ENCODE results near the gene EPB41L3. TPM values are rescaled to one million over a fixed set of nuclear protein-coding genes. Genes with fewer than 3 reads are reported as not detected.

The EPB41L3 gene
- total and polyA plus RNA-seq, 2 experiments from 2014 or later, result 8.0 to 11.7 TPM

DNA sequence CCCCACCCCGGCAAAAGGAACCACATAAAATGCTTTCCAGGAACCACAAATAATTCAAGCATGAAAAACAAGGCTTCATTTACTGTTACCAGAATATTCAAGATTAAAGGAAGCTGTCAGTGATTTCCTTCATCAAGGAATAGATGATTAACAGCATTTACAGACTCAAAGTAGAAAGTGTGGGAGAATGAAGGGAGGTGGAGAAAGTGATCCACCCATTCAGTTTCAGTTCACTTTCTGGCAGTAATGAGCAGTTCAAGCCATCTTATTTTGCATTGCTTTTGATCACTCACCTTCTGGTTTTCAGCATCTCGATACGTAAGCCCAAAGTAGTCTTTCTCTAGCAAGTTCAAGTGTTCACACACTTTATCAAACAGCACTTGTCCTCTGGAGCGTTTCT is 99.0 kb downstream of the EPB41L3 start:
- Mint-ChIP-seq H3K36me3 (ENCODE audit: low read depth) (no peaks in the 10 kb centered on the region), H3K4me3 (no peak overlapping the region), H3K27me3 (ENCODE audit: insufficient read depth, low read depth, poor library complexity) (no peaks in the 10 kb centered on the region), H3K4me1 (peaks cover 6% of the 10 kb centered on the region; the same call in 2 of the 3 replicates), H3K27ac (no peak overlapping the region), H3K9me3 (no peaks in the 10 kb centered on the region)
- no peaks in the 10 kb centered on the region for H3K4me1 ChIP-seq (ENCODE audit: insufficient read depth)
- H3K4me2 ChIP-seq, result no peak overlapping the region
- no peaks in the 10 kb centered on the region for H4K20me1 ChIP-seq (replicated peaks; ENCODE audit: insufficient read depth)
- ATAC-seq (no peak), DNase-seq (ENCODE audit: low spot score) (no peak)
- H3K36me3 ChIP-seq (ENCODE audit: insufficient read depth), result no peaks in the 10 kb centered on the region
- H3K9me2 ChIP-seq (ENCODE audit: insufficient read depth), result no peaks in the 10 kb centered on the region
- TF ChIP-seq, protein P1, sequence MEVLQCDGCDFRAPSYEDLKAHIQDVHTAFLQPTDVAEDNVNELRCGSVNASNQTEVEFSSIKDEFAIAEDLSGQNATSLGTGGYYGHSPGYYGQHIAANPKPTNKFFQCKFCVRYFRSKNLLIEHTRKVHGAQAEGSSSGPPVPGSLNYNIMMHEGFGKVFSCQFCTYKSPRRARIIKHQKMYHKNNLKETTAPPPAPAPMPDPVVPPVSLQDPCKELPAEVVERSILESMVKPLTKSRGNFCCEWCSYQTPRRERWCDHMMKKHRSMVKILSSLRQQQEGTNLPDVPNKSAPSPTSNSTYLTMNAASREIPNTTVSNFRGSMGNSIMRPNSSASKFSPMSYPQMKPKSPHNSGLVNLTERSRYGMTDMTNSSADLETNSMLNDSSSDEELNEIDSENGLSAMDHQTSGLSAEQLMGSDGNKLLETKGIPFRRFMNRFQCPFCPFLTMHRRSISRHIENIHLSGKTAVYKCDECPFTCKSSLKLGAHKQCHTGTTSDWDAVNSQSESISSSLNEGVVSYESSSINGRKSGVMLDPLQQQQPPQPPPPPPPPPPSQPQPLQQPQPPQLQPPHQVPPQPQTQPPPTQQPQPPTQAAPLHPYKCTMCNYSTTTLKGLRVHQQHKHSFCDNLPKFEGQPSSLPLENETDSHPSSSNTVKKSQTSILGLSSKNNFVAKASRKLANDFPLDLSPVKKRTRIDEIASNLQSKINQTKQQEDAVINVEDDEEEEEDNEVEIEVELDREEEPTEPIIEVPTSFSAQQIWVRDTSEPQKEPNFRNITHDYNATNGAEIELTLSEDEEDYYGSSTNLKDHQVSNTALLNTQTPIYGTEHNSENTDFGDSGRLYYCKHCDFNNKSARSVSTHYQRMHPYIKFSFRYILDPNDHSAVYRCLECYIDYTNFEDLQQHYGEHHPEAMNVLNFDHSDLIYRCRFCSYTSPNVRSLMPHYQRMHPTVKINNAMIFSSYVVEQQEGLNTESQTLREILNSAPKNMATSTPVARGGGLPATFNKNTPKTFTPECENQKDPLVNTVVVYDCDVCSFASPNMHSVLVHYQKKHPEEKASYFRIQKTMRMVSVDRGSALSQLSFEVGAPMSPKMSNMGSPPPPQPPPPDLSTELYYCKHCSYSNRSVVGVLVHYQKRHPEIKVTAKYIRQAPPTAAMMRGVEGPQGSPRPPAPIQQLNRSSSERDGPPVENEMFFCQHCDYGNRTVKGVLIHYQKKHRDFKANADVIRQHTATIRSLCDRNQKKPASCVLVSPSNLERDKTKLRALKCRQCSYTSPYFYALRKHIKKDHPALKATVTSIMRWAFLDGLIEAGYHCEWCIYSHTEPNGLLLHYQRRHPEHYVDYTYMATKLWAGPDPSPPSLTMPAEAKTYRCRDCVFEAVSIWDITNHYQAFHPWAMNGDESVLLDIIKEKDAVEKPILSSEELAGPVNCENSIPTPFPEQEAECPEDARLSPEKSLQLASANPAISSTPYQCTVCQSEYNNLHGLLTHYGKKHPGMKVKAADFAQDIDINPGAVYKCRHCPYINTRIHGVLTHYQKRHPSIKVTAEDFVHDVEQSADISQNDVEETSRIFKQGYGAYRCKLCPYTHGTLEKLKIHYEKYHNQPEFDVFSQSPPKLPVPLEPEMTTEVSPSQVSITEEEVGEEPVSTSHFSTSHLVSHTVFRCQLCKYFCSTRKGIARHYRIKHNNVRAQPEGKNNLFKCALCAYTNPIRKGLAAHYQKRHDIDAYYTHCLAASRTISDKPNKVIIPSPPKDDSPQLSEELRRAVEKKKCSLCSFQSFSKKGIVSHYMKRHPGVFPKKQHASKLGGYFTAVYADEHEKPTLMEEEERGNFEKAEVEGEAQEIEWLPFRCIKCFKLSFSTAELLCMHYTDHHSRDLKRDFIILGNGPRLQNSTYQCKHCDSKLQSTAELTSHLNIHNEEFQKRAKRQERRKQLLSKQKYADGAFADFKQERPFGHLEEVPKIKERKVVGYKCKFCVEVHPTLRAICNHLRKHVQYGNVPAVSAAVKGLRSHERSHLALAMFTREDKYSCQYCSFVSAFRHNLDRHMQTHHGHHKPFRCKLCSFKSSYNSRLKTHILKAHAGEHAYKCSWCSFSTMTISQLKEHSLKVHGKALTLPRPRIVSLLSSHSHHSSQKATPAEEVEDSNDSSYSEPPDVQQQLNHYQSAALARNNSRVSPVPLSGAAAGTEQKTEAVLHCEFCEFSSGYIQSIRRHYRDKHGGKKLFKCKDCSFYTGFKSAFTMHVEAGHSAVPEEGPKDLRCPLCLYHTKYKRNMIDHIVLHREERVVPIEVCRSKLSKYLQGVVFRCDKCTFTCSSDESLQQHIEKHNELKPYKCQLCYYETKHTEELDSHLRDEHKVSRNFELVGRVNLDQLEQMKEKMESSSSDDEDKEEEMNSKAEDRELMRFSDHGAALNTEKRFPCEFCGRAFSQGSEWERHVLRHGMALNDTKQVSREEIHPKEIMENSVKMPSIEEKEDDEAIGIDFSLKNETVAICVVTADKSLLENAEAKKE (CRISPR knock-in tag; IDR thresholded peaks at IDR 0.05), result no peak
- TF ChIP-seq POLR2AphosphoS5 (IDR thresholded peaks at IDR 0.05; ENCODE audit: low read depth) (no peak), ZNF331 (CRISPR knock-in tag; IDR thresholded peaks at IDR 0.05; ENCODE audit: low read depth) (no peak)
- TF ChIP-seq, protein P2, sequence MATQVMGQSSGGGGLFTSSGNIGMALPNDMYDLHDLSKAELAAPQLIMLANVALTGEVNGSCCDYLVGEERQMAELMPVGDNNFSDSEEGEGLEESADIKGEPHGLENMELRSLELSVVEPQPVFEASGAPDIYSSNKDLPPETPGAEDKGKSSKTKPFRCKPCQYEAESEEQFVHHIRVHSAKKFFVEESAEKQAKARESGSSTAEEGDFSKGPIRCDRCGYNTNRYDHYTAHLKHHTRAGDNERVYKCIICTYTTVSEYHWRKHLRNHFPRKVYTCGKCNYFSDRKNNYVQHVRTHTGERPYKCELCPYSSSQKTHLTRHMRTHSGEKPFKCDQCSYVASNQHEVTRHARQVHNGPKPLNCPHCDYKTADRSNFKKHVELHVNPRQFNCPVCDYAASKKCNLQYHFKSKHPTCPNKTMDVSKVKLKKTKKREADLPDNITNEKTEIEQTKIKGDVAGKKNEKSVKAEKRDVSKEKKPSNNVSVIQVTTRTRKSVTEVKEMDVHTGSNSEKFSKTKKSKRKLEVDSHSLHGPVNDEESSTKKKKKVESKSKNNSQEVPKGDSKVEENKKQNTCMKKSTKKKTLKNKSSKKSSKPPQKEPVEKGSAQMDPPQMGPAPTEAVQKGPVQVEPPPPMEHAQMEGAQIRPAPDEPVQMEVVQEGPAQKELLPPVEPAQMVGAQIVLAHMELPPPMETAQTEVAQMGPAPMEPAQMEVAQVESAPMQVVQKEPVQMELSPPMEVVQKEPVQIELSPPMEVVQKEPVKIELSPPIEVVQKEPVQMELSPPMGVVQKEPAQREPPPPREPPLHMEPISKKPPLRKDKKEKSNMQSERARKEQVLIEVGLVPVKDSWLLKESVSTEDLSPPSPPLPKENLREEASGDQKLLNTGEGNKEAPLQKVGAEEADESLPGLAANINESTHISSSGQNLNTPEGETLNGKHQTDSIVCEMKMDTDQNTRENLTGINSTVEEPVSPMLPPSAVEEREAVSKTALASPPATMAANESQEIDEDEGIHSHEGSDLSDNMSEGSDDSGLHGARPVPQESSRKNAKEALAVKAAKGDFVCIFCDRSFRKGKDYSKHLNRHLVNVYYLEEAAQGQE (IDR thresholded peaks at IDR 0.05; ENCODE audit: unreplicated experiment), result no peak
- TF ChIP-seq, protein P3, sequence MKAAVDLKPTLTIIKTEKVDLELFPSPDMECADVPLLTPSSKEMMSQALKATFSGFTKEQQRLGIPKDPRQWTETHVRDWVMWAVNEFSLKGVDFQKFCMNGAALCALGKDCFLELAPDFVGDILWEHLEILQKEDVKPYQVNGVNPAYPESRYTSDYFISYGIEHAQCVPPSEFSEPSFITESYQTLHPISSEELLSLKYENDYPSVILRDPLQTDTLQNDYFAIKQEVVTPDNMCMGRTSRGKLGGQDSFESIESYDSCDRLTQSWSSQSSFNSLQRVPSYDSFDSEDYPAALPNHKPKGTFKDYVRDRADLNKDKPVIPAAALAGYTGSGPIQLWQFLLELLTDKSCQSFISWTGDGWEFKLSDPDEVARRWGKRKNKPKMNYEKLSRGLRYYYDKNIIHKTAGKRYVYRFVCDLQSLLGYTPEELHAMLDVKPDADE (IDR thresholded peaks at IDR 0.05), result no peak
- H3K79me2 ChIP-seq (replicated peaks; ENCODE audit: insufficient read depth), result no peaks in the 10 kb centered on the region
- H3K27ac ChIP-seq (ENCODE audit: low read depth), result no peak overlapping the region
- H3F3A ChIP-seq (replicated peaks; ENCODE audit: low read depth), result no peaks in the 10 kb centered on the region
- H3K27me3 ChIP-seq (ENCODE audit: insufficient read depth), result no peaks in the 10 kb centered on the region
- no peak overlapping the region for H3K4me3 ChIP-seq
- H2AFZ ChIP-seq, result no peak overlapping the region
